WI38 (cell line): ENCODE measurements around the gene CLEC2L.

Experiments
- H3K4me3 ChIP-seq: 2 replicates; pipeline ENCODE4 v1.5.1; 2011; ENCODE audit warnings: low read depth, mild to moderate bottlenecking, control low read depth, low read length
- CTCF ChIP-seq: IDR thresholded peaks from 2 replicates; pipeline ENCODE4 v1.5.1; 2012; ENCODE audit warnings: low read depth, mild to moderate bottlenecking, control low read depth, low read length

Gene CLEC2L

GRCh38 chr7:139580435-139580834 is 57.0 kb downstream of the CLEC2L start:
- H3K4me3 ChIP-seq, result no peak overlapping the region
- no peak for TF ChIP-seq CTCF

DNA sequence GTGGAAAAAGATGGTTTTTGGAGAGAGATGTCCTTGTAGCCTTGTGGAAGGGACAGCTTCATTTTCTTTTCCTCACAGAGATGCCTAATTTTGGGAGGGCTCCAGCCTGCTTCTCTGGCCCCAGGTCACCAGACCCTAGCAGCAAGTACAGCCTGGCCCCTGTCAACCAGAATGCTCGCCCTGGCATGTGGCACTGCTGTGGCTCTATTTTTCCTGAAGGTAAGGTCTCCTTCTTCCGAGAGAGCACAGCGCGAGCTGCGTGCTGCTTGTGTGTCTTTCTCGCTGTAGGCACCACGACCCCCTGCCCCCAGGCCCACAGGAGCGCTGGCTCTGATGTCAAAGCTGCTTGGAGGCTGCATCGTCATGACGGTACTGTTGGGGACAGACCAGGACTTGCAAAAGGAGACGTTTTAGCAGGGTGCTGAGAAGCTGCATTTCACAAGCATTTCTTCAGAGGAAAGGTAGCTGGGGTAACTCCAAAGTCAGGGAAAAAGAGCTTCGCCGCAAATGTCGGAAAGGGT is 58.7 kb downstream of the CLEC2L start:
- no peak overlapping the region for H3K4me3 ChIP-seq
- no peak for TF ChIP-seq CTCF

GRCh38 chr7:139582671-139583155 is 59.2 kb downstream of the CLEC2L start:
- TF ChIP-seq CTCF, result no peak
- no peak overlapping the region for H3K4me3 ChIP-seq

DNA sequence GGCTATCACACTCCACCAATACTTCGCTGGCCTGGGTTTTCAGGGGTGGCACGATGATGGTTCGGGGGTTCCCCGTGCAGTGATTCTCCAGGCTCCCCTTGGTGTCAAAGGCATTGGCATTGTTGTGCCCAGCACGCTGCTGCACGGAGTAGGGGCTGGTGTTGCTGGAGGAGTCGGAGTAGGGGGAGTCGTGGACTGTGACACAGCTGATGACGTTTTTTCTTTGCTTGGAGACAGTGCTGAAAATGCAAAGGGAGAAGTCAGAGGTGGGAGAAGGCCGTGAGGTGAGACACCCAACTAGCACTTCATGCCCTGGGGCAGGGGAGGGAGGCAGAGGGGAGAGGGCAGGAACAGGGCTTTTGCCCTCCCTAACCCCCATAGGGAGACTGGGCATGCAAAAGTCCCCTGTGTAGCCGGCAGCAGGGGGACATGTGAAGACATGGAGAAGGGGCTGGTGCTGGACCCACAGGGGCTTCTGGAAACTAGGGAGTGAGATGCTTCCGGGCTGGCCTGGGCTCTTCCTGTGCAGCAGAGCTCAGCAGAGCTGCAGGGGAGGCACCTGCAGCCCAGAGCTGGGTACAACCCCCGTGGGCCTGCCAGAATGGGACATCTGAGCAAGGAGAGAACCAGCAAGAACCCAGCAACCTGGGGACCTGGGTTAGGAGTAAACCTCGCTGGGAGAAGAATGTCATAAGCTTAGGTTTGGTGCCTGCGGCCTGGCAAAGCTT is 60.5 kb downstream of the CLEC2L start:
- TF ChIP-seq CTCF, result no peak
- no peak overlapping the region for H3K4me3 ChIP-seq

DNA sequence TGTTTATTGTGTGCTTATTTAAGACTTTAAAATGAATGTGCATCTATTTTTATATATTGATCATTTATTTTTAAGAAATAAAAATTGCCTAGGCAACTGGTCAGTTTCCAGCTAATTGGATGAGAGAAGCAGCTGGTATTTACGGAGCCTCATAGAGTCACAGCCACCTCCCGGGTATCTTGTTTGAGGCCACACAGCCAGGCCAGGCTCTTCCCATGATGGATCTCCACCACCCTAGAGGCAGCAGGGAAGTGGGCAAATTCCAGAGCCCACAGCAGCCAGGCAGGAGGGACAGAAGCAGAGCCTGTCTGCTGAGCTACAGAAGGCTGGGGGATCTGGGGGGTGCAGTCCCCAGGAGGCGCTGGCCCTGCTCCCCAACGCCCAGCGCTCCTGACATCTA is 61.6 kb downstream of the CLEC2L start:
- no peak for TF ChIP-seq CTCF
- no peak overlapping the region for H3K4me3 ChIP-seq

DNA sequence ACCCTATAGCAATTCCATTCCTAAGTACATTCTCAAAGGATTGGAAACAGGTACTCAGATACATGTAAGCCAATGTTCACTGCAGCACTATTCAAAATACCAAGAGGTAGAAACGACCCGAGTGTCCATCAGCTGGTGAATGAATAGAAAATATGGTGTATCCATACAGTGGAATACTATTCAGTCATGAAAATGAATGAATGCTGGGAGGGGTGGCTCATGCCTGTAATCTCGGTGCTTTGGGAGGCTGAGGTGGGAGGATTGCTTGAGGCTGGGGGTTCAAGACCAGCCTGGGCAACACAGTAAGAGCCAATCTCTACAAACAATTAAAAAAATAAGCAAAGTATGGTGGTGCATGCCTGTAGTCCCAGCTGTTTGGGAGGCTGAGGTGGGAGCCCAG is 62.8 kb downstream of the CLEC2L start:
- TF ChIP-seq CTCF, result no peak
- no peak overlapping the region for H3K4me3 ChIP-seq

DNA sequence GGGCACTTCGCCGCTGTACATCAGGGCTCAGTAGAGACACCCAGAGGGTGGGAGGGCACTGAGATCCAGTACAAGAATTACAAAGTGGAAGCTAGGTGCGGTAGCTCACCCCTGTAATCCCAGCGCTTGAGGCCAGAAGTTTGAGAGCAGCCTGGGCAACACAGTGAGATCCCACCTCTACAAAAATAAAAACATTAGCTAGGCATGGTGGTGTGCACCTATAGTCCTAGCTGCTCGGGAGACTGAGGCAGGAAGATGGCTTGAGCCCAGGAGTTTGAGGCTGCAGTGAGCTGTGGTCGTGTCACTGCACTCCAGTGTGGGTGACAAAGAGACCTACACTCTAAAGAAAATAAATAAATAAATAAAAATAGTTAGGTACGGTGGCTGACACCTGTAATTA is 64.0 kb downstream of the CLEC2L start:
- H3K4me3 ChIP-seq, result no peak overlapping the region
- no peak for TF ChIP-seq CTCF
